Mammary epithelial cell (primary cell): ENCODE data around the gene HAL.

Experiments
- CTCF ChIP-seq, 2 donors: IDR thresholded peaks in 1 of 2; conservative IDR thresholded peaks in 1 of 2; 2 replicates each; pipeline ENCODE4 v1.5.1; 2011 to 2012; ENCODE audit warnings: inconsistent platforms in 2 of 2, low read length in 2 of 2, mild to moderate bottlenecking in 2 of 2, control low read depth in 1 of 2, low read depth in 1 of 2; ENCODE audit not compliant: insufficient read depth in 1 of 2; ENCODE audit errors: extremely low read depth in 1 of 2
- EZH2 ChIP-seq: IDR thresholded peaks from 2 replicates; pipeline ENCODE4 v1.6.1; 2012; ENCODE audit warnings: low read length, inconsistent platforms, borderline replicate concordance

- TF ChIP-seq EZH2, result no peak
- TF ChIP-seq CTCF (conservative IDR thresholded peaks at IDR 0.05 in 1 of 2, IDR thresholded peaks at IDR 0.05 in 1 of 2; ENCODE audit: extremely low read depth in 1 of 2, insufficient read depth in 1 of 2, low read depth in 1 of 2, low read length in 2 of 2), result no peak
Observed at GRCh38 chr12:96006727-96007126, 10.6 kb upstream of the HAL start.
